ENCODE measurements around the gene COMT.

Gene COMT

GRCh38 chr22:19970479-19971275 lies 29.1 kb downstream of the COMT start:
- FAIRE-seq: no peak
- peak; percentile 92 for DNase-seq (ENCODE audit: insufficient read length, low spot score)
- TF ChIP-seq, protein P1, sequence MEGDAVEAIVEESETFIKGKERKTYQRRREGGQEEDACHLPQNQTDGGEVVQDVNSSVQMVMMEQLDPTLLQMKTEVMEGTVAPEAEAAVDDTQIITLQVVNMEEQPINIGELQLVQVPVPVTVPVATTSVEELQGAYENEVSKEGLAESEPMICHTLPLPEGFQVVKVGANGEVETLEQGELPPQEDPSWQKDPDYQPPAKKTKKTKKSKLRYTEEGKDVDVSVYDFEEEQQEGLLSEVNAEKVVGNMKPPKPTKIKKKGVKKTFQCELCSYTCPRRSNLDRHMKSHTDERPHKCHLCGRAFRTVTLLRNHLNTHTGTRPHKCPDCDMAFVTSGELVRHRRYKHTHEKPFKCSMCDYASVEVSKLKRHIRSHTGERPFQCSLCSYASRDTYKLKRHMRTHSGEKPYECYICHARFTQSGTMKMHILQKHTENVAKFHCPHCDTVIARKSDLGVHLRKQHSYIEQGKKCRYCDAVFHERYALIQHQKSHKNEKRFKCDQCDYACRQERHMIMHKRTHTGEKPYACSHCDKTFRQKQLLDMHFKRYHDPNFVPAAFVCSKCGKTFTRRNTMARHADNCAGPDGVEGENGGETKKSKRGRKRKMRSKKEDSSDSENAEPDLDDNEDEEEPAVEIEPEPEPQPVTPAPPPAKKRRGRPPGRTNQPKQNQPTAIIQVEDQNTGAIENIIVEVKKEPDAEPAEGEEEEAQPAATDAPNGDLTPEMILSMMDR (IDR thresholded peaks at IDR 0.05; ENCODE audit: insufficient read depth, missing control alignments): peak; percentile 53

- TF ChIP-seq, protein P1 (IDR thresholded peaks at IDR 0.05; ENCODE audit: insufficient read depth, missing control alignments): no peak
- DNase-seq (ENCODE audit: insufficient read length, low spot score) (no peak), FAIRE-seq (no peak)
These were observed 29.9 kb downstream of the COMT start for GRCh38 chr22:19971276-19972124.

- no peak for DNase-seq (ENCODE audit: insufficient read length, low spot score)
- no peak for FAIRE-seq
- TF ChIP-seq, protein P1 (IDR thresholded peaks at IDR 0.05; ENCODE audit: insufficient read depth, missing control alignments): no peak
These were observed 30.7 kb downstream of the COMT start for GRCh38 chr22:19972251-19972650.

GRCh38 chr22:19972652-19973550 lies 31.3 kb downstream of the COMT start:
- TF ChIP-seq, protein P1 (IDR thresholded peaks at IDR 0.05; ENCODE audit: insufficient read depth, missing control alignments): no peak
- FAIRE-seq (no peak), DNase-seq (ENCODE audit: insufficient read length, low spot score) (no peak)

GRCh38 chr22:19973551-19974267 lies 32.1 kb downstream of the COMT start:
- FAIRE-seq (no peak), DNase-seq (ENCODE audit: insufficient read length, low spot score) (no peak)
- TF ChIP-seq, protein P1 (IDR thresholded peaks at IDR 0.05; ENCODE audit: insufficient read depth, missing control alignments): no peak

DNA sequence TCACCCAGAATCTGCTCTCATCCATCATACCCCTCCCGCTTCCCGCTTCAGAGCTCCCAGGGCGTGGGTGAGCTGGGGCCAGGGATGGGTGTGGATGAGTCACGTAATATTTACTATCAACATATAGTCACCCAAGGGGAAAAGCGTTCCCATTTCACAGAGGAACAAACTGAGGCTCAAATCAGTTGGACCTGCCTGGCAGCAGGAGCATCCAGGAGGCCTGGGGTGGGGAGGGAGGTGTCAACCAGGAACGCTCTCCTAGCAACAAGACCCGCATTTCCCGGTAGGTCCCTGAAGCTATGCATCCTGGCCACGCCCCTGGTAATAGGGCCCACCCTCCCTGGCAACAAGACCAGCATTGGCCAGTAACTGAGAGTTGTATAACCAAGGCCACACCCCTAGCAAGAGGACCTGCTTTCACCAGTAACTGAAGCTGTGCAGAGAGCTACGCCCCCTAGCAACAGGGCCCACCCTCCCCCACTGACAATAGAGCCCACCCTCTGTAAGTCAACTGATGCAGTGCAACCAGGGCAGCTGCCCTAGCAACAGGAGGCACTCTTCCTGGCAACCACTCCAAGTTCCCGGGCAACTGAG lies 32.8 kb downstream of the COMT start:
- no peak for FAIRE-seq
- TF ChIP-seq, protein P1 (IDR thresholded peaks at IDR 0.05; ENCODE audit: insufficient read depth, missing control alignments): no peak
- no peak for DNase-seq (ENCODE audit: insufficient read length, low spot score)
